ENCODE results near the gene DMXL1.

Gene DMXL1

DNA sequence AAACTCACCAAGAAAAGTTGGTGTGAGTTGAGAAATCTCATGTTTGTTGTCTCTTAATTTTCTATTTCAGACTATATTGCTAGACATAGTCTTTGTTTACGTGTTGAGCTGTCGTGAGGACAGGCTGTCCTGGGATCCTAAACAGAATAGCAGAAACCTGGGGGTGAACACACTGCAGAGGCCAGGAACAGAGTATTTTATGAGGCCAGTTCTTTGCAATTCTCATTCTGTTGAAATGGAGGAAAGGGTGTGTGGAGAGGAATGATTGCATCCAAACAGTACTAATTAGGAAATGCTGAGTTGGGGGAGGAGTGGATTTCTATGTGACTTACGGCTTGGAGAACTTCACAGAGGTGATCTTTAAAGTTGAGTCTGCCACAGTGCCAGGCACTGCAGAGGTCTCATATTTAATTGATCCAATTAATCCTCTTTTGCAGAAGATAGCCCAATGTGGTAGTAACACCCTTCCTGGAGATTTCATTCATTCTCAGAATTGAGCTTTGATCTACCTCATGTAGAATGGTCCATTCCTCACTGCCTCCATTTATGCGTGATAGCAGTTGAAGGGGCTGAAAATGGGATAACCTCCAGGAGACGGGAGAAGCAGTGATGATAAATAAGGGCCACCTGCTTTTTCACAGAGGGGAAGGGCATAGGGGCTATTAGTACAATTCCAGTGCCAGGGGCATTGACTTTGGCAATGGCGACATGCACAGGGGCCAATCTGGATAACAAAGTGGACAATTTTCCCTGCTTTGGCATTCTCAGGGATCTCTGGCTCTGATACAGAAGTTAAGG is 200.3 kb downstream of the DMXL1 start:
- no peak for DNase-seq

DNA sequence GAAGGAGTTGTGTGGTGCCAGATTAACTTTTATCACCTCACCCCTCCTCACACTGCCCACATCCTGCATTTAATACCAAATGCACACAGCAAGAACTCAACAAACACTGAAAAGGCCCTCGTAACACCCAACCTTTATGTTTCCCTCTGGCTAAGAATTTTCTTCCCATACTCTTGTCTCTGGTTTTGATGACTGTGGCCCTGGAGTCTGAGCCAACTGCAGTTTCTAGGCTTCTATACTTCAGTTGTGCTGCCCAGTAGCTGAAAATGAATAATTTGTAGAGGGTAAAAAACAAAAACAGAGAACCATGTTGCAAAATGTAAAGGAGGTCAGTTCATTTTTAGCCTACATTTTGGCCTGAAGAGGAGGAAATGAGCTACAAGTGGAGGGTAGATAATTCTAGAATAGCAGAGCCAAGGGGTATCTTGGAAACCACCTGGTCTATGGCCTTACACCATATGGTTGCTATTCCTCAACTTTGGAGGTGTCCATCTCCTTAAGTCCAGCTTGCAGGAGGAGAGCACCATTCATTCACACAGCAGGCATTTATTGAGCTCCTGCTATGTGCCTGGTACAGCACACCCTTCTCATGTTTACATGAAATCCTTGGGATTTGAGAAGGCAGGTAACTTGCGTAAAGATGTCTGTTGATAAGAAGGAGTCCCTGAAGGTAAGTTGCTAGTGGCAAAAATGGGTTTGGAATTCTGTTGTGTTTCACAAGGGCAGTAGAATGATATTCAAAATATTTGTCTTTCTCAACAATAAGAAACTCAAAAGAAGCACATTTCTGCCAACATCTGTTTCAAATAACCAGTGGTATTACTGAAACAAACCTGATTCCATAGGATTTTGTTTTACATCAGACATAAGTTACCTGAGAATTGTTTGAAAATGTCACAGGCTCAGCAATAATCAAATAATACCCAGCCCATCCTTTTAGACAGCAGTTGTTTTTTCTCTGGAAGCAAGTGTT is 201.2 kb downstream of the DMXL1 start:
- DNase-seq = no peak

DNA sequence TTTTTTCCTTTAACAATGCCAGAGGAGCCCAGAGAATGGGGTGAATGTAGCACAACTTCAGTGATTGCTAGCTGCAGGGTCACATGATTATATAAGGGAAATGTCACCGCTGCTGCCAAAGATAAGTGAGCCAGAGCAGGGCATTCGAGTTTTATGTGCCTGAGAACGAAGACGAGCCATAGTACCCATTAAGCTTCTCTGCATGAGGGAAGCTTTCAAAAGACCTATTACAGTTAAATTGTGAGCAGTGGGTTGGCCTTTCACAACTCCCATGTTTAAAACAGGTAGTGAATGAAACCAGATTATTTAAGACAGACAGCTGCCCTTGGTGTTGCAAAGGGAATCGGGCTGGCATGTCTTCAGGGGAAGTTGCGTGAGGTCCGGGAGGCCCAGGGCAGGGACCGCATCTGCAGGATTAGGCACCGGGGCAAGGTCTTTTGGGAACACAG is 202.5 kb downstream of the DMXL1 start:
- DNase-seq = no peak

DNA sequence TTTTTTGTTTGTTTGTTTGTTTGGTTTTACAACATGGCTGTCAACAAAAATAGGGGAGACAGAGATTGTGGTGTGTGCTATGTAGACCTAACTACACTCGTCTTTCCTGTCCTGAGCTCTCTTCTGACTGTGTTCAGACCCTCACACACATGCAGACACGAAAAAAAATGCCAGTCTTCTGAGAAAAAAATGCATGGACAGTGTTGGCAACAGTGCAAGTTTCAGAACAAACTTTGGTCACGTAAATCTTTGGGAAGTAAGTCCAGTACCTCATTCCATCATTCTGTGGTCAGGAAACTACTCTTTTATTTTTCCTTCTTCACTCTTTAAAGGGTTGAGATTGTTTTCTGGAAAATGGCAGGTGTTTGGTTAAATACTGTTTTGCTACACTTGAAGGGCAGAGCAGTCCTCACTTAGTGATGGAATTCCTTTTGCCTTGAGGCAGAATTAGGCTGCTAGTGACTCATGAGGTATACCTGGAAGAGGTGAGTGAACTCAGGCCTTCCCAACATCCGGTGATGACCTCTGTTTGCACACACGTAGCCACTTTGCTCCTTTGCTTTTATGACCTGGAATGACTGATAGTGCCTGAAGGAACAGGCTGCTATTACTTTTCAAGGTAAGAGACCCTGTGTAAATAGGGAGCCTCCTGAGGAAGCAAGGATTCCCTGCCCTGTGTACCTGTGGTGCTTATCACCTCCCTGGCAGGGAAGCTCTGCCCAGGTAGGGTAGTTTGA is 203.3 kb downstream of the DMXL1 start:
- DNase-seq = no peak

DNA sequence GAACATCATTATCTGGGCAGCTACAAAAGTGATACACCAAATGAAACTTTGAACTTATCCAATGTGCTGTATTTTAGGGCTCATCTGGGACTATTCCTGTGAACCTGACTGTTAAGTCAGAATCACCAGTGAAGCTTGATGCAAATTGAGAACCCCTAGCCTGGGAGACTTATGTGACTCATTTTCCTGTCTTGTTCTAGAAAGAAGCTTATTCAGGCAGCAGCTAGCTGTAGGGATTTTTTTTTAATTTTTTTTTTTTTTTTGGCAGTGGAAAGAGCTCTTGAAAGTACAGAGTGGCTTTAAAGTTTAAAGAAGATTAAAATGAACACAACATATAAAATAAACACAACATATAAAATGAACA is 203.9 kb downstream of the DMXL1 start:
- no peak for DNase-seq

DNA sequence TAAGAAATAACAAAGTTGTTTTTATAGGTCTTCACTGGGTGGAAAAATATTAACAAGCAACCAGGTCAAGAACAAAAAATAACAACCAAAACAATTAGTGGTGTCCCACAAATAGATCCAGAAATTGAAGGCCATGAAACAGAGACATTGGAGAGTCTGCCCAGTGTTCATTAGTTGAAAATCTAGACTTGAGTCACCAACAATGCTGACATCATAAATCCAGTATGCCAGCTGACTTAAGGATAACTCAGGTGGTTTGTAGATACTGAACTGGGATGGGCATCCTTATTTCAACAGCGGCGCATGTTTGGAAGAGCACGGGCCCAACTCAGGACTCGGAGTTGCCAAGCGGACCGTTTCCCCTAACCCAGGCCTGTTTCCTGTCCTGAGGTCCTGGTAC is 204.3 kb downstream of the DMXL1 start:
- DNase-seq = no peak

DNA sequence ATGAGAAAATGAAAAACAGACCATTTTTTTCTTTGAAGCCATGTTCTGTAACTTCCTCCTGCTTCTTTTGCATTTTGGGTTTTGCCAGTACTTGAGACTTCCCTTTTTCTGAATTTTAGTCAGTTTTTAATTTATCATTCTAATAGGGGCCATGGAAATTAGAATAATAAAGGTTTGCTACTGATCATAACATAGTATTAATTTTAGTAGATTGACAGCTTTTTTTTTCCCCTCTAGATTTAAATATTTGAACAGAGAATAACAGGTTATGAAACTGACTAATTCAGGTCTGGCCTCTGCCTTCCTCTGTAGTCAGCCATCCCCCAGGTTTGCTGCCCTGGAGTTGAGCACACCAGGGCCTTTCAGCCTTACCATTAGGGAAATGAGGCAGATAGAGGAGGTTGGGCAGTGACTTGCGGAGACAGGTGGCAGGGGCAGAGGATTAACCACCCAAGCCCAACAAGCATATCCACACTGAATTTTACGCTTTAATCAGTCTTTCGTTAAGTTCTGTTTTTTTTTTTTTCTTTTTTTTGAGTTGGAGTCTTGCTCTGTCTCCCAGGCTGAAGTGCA is 204.8 kb downstream of the DMXL1 start:
- no peak for DNase-seq

DNA sequence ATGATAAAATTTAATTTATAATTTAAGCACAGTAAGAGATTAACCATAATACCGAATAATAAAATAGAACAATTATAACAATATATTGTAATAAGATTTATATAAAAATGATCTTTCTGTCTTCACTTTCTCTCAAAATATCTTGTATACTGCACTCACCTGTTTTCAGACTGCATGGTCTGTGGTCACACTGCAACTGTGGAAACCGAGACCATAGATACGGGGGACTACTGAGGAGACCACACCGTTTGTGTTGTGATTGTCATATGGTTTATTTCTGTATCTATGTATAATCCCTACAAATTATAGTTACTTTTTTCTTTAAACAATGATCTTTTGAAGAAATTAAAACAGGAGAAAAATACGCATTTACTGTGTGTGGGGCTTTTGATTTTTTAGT is 206.1 kb downstream of the DMXL1 start:
- DNase-seq = no peak

DNA sequence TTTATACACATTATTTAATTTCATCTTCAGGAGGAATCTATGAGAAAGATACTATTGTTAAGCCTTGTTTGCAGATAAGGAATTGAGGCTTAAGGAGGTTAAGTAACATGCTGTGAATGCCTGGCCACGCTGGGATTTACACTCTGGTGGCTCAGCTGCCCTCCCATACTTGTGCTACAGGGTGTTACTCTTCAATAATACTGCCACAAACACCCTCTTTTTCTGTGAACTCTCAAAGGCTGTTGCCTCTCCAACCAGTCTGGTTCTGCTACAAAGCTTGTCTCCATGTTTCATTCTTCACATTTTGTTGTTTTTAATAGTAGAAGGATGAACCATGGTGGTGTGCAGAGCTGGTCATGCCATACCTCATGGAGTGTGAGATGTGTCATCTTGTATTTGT is 208.2 kb downstream of the DMXL1 start:
- no peak for DNase-seq

DNA sequence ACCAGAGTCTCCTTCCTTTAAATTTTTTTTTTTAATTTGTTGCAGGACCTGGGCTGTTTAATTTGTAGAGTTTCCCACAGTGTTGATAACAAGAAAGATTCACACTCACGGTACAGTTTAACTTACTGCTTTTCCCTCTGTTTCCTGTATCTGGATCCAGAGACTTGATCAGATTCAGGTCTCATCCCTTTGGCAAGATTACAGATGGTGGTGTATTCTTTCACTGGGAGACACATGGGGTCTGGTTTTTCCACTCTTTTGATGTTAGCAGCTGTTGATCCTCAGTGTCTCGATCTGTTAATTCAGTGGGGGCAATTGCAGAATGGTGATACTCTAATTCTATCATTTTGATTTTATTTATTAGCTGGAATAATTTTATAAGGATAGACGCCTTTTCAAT is 209.5 kb downstream of the DMXL1 start:
- DNase-seq = no peak

DNA sequence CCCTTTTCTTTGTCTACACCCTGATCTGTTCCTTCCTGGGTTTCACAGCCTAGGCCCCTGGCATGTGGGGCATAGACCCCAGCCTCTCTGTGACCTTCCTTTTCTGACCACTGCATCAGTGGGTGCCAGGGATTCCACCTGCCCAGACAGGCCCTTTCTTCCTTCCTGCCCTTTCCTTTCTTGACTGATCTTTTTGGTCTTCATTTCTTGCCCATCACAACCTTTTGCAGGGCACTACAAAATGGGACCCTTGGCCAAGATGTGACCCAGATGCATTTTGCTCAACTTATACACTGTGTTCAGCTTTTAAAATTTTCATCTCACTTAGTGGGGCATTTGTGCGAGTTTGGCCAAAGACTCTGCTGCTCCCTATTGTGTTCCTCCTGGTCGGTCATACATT is 211.7 kb downstream of the DMXL1 start:
- no peak for DNase-seq

DNA sequence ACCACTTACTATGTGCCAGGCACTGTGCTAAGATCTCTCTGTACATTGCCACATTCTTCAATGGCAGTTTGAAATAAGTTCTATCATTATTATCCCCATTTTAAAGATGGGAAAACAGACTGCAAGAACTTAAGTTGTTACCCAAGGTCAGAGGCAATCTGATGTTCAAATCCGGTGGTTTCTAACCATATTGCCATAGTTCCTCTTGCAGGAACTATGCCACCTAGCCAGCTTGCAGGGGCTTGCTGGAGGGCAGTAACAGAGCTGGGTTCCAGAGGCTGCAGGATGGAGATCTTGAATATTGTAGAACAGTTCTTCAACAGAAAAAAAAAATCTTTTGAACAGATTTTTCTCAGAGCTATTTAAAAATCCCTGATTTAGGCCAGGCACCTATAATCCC is 213.1 kb downstream of the DMXL1 start:
- DNase-seq = no peak

DNA sequence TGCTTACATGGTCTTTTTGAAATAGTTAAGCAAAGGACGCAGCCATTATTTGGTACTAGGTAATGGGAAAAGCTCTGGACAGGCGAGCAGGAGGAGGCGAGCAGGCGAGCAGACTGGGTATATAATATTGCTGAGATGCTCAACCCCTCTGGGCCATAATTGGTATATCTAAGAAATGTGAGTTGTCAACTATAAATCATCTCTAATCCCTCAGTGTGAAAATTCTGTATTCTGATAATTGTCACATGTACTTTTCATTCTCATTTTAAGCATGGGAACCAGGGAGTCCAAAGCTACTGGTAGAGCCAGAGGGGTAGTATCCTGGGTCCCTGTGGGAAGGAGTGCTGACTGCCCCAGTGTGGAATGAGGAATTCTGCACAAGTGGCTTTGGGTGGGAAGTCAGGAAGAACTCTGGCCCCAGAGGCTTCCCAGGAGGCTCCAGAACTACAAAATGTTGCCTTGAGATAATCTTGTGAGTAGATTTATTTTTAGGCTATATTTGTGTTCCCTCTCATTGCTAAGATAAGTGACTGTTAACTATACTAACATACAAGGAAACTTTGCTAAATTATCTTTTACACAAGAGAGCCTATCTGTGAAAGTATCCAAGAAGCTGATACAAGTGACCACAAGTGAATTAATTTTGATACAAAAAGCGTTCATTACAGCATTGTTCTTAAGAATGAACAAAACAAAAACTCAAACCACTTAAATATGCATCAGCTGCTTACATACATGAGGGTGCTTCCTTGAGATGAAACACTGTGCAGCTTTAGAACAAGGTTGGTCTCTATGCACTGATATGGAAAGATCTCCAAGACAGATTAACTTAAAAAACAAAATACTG is 214.4 kb downstream of the DMXL1 start:
- DNase-seq = no peak

DNA sequence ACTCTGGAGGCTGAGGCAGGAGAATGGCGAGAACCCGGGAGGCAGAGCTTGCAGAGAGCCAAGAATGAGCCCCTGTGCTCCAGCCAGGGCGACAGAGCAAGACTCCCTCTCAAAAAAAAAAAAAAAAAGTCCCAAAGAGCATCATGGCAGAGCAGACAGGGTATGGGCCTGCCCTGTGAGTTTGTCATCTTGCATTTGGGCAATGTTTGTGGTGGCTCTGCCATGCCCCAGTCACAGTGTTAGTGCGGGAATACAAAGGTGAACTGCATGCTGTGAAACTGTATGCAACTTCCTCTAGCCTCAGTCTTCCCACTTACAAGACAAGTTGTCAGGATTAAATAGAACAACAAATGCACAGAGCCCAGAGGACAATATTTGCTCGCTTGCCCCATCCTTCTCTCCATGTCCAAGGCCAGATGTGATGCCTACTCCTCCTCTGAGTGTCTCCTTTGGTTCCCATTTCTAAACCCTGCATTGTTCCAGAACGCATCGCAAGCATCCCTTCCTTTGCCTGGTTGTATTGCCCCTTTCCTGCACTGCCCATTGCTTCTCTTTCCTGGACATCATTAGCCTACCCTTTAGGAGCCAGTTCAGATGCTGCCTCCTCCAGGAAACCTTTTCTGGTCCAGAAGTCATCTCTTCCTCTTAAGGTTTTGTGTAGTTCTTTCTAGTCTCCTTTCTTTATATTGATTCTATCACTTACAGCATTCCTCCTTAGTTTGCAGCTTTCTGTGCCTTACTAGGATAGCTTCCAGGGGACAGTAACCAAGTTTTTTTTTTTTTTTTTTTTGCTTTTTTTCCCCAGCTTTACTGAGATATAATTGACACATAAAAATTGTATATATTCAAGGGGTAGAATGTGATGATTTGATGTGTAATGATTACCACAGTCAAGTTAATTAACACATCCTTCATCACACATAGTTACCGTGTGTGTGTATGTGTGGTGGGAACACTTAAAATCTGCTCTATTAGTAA is 215.9 kb downstream of the DMXL1 start:
- DNase-seq = no peak

DNA sequence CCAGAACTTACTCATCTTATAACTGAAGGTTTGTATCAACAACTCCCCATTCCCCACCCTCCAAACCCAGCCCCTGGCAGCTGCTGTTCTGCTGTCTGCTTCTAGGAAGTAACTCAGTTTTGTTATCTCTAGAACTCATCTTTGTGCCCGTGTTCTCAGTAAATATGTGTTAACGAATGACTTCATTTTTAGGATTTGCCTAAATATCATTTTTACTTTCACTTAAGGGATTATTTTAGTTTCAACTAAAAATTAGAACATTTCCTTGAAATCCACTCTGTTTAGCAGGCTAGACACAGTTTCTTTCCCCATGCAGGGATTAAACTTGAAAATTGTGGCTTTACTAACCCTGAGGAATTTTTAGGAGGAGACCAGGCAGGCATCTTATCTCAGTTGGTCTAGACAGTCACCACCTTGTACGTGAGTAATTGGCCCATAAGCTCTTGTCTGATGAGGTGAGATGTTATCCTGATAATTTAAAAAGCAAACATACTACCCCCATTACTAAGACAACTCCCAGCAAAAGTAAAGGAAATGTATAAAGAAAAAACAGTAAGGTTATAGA is 216.7 kb downstream of the DMXL1 start:
- DNase-seq = no peak

DNA sequence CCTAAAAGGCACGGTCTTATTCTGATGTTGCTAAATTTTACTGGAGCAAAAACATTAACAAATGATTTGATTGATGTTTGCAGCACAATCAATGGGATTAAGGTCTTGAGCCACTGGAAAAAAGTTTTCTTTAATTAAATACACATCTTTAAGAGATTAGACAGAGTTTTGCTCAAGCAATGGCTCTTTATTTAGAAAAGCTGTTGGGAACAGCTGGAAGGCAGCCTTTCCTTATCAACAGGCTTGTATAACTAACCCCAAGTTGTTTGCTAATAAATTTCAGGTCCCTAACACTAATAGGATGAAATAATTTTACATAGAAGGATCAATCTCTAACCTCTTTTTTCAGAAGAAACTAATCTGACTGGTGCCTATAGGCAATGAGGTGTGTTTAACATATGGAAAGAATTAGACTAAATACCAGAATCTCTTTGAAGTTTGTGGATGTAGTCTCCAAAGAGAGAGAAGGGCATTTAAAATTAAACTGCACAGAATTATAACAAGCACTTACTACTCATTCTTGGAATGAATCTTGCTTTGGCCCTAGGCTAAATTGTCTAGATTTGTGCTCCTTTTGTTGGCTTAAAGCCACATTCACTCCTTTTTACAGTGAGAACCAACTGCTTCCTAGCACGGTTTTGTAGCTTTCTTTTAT is 217.6 kb downstream of the DMXL1 start:
- no peak for DNase-seq

DNA sequence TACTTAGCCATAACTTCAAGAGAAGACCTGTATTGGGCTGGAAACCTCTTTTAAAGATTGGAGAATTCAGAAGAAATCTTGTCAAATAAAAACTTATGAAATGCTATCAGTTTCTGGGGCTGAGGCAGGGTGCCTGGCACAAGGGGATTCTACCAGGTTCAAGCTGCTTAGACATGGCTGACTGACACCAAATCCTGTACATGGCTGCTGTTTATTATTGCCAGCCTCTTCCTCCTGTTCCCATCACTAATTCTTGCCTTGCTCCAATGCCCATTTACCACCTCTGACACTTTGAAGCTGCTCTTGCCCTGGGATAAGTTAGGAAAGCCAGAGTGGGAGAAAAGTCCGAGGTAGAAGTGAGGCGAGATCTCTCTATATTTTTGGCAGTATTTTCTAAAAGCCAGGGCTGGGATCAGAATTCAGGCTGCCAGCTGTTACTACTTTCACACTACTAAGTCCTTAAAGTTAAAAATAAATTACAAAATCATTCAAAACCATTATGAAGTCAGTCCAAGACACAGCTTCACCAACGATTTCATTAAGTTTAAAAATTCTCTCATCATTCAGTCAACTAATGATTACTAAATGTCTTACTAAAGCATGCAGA is 218.7 kb downstream of the DMXL1 start:
- no peak for DNase-seq

DNA sequence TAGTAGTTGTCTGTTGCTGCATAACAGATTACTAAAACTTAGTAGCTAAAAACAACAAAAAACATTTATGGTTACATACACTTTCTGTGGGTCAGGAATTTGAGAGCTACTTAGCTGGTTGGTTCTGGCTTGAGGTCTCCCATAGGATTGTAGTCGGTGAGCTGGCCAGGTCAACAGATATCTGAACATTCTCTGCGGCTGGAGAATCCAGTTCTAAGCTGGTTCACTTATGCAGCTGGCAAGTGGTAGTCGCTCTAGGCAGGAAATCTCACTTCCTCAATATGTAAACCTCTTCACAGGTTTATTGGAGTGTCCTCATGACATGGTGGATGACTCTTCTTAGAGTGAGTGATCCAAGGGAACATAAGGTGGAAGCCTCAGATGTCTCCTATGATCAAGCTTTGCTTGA is 219.3 kb downstream of the DMXL1 start:
- DNase-seq = no peak

DNA sequence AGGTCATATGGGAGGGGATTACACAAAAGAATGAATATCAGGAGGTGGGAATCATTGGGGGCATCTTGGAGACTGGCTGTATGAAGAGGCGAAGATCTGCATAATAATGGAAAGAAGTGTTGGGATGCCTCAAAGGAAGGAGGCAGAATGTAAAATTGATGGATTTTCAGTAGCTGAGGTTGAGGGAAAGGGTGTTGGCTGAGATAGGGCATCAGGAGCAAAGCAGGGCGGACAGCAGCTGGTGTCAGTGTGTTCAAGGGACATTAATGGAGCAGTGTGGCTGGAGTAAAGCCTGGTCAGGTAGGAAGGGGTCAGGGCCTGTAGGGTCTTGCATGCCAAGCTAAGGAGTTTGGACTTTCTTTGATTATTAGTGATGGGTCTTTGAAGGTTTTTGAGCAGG is 219.7 kb downstream of the DMXL1 start:
- DNase-seq = no peak

Measured in activated CD8-positive, alpha-beta memory T cell treated with anti-CD3 and anti-CD28 coated beads for 24 hours (primary cell).